HCT116 (cell line): ENCODE measurements around the gene COL23A1. TPM values are rescaled to one million over a fixed set of nuclear protein-coding genes. Genes with fewer than 3 reads are reported as not detected.

ENCODE experiments used
- ATAC-seq: fragments of 200-7000 bp; cut with Tn5 transposase; 2 replicates; pipeline ENCODE4 v1.9.1; 2020; ENCODE audit warnings: mild to moderate bottlenecking, moderate library complexity
- BruUV-seq: library from RNA; stranded (reverse); fragments of 400-500 nt; replicated peaks from 2 replicates; lab custom pipeline; 2021; lab: Mats Ljungman, UMichigan
- CTCF ChIA-PET: fragments of 300-600 bp; sonication (Branson Sonifier 250); formaldehyde crosslinking; loops from one replicate; lab custom pipeline; 2021; ENCODE audit warnings: antibody characterized with exemption; lab: Charles Lee
- POLR2A ChIA-PET: fragments of 300-600, 350-600 bp; sonication (Branson Sonifier 250); formaldehyde crosslinking; loops from one replicate; lab custom pipeline; 2021; ENCODE audit warnings: antibody characterized with exemption; lab: Charles Lee
- RAD21 ChIA-PET, 2 experiments: fragments of 300-600 bp; sonication (Branson Sonifier 250); formaldehyde crosslinking; loops; one replicate each; lab custom pipeline; 2023; ENCODE audit warnings: low total read pairs in 2 of 2; ENCODE audit not compliant: uncharacterized antibody in 2 of 2, unreplicated experiment in 2 of 2, low non-redundant PET in 1 of 2; lab: Charles Lee
- DNase-seq: peaks from one replicate; pipeline ENCODE4 v3.0.0-alpha.2; 2010; ENCODE audit warnings: low read depth, low spot score
- H2AFZ ChIP-seq: fragments of 200-600 bp; shearing (Covaris generic), sonication (generic); 2 replicates; pipeline ENCODE4 v1.6.1; 2017; ENCODE audit warnings: low read depth, mixed run types, mixed read lengths, antibody characterized with exemption, low read length; ENCODE audit not compliant: poor library complexity, severe bottlenecking
- H3K27ac ChIP-seq: 2 replicates; pipeline ENCODE4 v1.5.1; 2012; ENCODE audit warnings: low read depth, low read length
- H3K27me3 ChIP-seq: fragments of 200-600 bp; sonication (generic); 2 replicates; pipeline ENCODE4 v1.6.1; 2016; ENCODE audit warnings: mixed run types, low read length, mixed read lengths; ENCODE audit not compliant: insufficient read depth
- H3K36me3 ChIP-seq, 2 experiments: fragments of 200-500 bp in 1 of 2; fragments of 200-600 bp in 1 of 2; sonication (Bioruptor generic) in 1 of 2; sonication (generic) in 1 of 2; 2 replicates each; pipeline versions ENCODE4 v1.5.1 to v1.6.1; 2014 to 2016; ENCODE audit warnings: low read length in 2 of 2, inconsistent platforms in 1 of 2, mixed read lengths in 1 of 2, mixed run types in 1 of 2; ENCODE audit not compliant: insufficient read depth in 2 of 2, control insufficient read depth in 1 of 2
- H3K4me1 ChIP-seq, 2 experiments: fragments of 200-600 bp in 1 of 2; sonication (generic) in 1 of 2; 2 replicates each; pipeline versions ENCODE4 v1.5.1 to v1.6.1; 2012 to 2017; ENCODE audit warnings: low read length in 2 of 2, inconsistent platforms in 1 of 2, mild to moderate bottlenecking in 1 of 2, mixed read lengths in 1 of 2, mixed run types in 1 of 2, moderate library complexity in 1 of 2; ENCODE audit not compliant: insufficient read depth in 2 of 2, control insufficient read depth in 1 of 2
- H3K4me2 ChIP-seq: fragments of 200-600 bp; sonication (generic); 2 replicates; pipeline ENCODE4 v1.6.1; 2017; ENCODE audit warnings: mixed run types, low read length, mixed read lengths
- H3K4me3 ChIP-seq, 2 experiments: fragments of 200-600 bp in 1 of 2; sonication (generic) in 1 of 2; replicated peaks in 1 of 2; 2 replicates each; pipeline ENCODE4 v1.5.1; 2011 to 2016; ENCODE audit warnings: low read length in 2 of 2, control low read depth in 1 of 2, low read depth in 1 of 2, mild to moderate bottlenecking in 1 of 2, mixed read lengths in 1 of 2, mixed run types in 1 of 2
- H3K79me2 ChIP-seq: fragments of 200-600 bp; sonication (generic); 2 replicates; pipeline ENCODE4 v1.6.1; 2017; ENCODE audit warnings: mild to moderate bottlenecking, mixed run types, low read length, moderate library complexity, mixed read lengths; ENCODE audit not compliant: insufficient read depth
- H3K9ac ChIP-seq: fragments of 200-600 bp; sonication (generic); 2 replicates; pipeline ENCODE4 v1.6.1; 2016; ENCODE audit warnings: low read length, mixed read lengths
- H3K9me2 ChIP-seq: fragments of 200-600 bp; sonication (generic), shearing (Covaris generic); 2 replicates; pipeline ENCODE4 v1.6.1; 2017; ENCODE audit warnings: mixed run types, mild to moderate bottlenecking, moderate library complexity; ENCODE audit not compliant: insufficient read depth
- H3K9me3 ChIP-seq, 2 experiments: fragments of 200-500 bp in 1 of 2; fragments of 200-600 bp in 1 of 2; sonication (Bioruptor generic) in 1 of 2; sonication (generic) in 1 of 2; 2 replicates each; pipeline ENCODE4 v1.6.1; 2014 to 2017; ENCODE audit warnings: low read length in 2 of 2, mixed read lengths in 2 of 2, inconsistent platforms in 1 of 2, low read depth in 1 of 2, mild to moderate bottlenecking in 1 of 2, mixed run types in 1 of 2, moderate library complexity in 1 of 2; ENCODE audit not compliant: control insufficient read depth in 1 of 2, insufficient read depth in 1 of 2
- H4K20me1 ChIP-seq: fragments of 200-600 bp; sonication (generic), shearing (Covaris generic); 2 replicates; pipeline ENCODE4 v1.6.1; 2017; ENCODE audit warnings: mixed run types, mild to moderate bottlenecking, moderate library complexity; ENCODE audit not compliant: insufficient read depth
- CBX3 ChIP-seq: IDR thresholded peaks from 2 replicates; pipeline ENCODE4 v1.6.1; 2012; ENCODE audit warnings: low read depth
- EGR1 ChIP-seq: IDR thresholded peaks from 2 replicates; pipeline ENCODE4 v1.6.1; 2012; ENCODE audit warnings: low read depth
- EZH2phosphoT487 ChIP-seq: fragments of 200-600 bp; IDR thresholded peaks from 2 replicates; pipeline ENCODE4 v1.6.1; 2018; ENCODE audit warnings: antibody characterized with exemption, borderline replicate concordance
- POLR2A ChIP-seq: IDR thresholded peaks from 2 replicates; pipeline ENCODE4 v1.7.0; 2011; ENCODE audit warnings: borderline replicate concordance; ENCODE audit not compliant: insufficient read depth, insufficient read length; ENCODE audit errors: extremely low read depth
- SIN3A ChIP-seq: IDR thresholded peaks from 2 replicates; pipeline ENCODE4 v1.6.1; 2012; ENCODE audit warnings: low read depth
- SP1 ChIP-seq: IDR thresholded peaks from 2 replicates; pipeline ENCODE4 v1.6.1; 2012; ENCODE audit warnings: low read depth
- intact Hi-C: fragments of 100-400 bp; cut with micrococcal nuclease; formaldehyde crosslinking; loops from 2 replicates; pipeline ENCODE4 v1.10.0; 2022
- total RNA-seq: library from RNA; stranded (reverse); gene quantifications from one replicate; pipeline ENCODE4 v1.2.1, GENCODE V29; 2021; ENCODE audit not compliant: unreplicated experiment
- TF ChIP-seq, protein P1 (sequence below): IDR thresholded peaks from 2 replicates; pipeline ENCODE4 v1.6.1; 2011; ENCODE audit warnings: mild to moderate bottlenecking, low read length, moderate library complexity; ENCODE audit not compliant: insufficient replicate concordance; ENCODE audit errors: extremely low read depth

COL23A1 gene
- total RNA-seq, 1 experiment from 2014 or later, result not detected

DNA sequence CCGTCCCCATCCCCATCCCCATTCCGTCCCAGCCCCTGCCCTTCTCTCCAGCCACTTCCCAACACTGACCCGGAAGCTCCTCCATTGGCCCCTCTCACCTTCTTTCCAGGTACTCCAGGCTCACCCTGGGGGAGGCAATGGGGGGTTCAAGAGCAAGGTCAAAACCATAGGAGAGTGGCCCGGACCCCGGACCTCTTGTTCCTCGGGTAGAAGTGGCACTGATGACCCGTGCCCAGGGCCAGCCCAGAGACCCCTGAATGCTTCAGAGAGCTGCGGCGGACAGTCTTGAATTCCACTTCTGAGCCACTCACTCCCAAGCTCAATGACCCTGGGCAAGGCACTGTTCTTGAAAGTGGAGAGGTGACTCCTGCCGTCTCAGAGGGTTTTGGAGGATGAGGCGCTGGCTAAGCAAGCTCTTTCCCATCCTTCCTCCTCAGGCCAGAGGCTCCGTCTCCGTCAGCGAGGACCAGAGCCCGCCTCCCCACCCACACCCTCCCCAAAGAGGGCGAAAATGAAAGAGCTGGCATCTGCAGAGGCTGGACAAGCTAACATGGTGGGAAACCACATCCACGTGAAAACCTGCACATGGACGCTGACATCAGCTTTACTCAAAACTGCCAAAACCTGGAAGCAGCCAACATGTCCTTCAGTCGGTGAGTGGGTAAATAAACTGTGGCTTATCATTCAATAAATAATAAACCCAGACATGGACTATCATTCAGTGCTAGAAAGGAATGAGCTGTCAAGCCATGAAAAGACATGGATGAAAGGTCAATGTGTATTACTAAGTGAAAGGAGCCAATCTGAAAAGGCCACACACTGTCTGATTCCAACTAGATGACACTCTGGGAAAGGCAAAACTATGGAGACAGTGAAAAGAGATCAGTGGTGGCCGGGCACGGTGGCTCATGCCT is 330.3 kb downstream of the COL23A1 start:
- no peak overlapping the region for H3K9ac ChIP-seq
- RAD21 ChIA-PET, result no interaction called here
- CTCF ChIA-PET, result no interaction called here
- H3K9me2 ChIP-seq, result no peaks in the 10 kb centered on the region
- no peaks in the 10 kb centered on the region for H3K36me3 ChIP-seq
- no peaks in the 10 kb centered on the region for H3K79me2 ChIP-seq
- no TSS peak for BruUV-seq
- no peaks in the 10 kb centered on the region for H3K9me3 ChIP-seq
- H2AFZ ChIP-seq, result no peak overlapping the region
- no peak overlapping the region for H3K4me2 ChIP-seq
- no peak for DNase-seq
- intact Hi-C loops, result no loop called here
- H3K27me3 ChIP-seq, result no peaks in the 10 kb centered on the region
- POLR2A ChIA-PET, result no interaction called here
- H4K20me1 ChIP-seq, result no peaks in the 10 kb centered on the region
- no peaks in the 10 kb centered on the region for H3K4me1 ChIP-seq
- TF ChIP-seq EGR1, result no peak
- TF ChIP-seq, protein P1, sequence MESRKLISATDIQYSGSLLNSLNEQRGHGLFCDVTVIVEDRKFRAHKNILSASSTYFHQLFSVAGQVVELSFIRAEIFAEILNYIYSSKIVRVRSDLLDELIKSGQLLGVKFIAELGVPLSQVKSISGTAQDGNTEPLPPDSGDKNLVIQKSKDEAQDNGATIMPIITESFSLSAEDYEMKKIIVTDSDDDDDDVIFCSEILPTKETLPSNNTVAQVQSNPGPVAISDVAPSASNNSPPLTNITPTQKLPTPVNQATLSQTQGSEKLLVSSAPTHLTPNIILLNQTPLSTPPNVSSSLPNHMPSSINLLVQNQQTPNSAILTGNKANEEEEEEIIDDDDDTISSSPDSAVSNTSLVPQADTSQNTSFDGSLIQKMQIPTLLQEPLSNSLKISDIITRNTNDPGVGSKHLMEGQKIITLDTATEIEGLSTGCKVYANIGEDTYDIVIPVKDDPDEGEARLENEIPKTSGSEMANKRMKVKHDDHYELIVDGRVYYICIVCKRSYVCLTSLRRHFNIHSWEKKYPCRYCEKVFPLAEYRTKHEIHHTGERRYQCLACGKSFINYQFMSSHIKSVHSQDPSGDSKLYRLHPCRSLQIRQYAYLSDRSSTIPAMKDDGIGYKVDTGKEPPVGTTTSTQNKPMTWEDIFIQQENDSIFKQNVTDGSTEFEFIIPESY, result no peak
- H3K4me3 ChIP-seq, result no peak overlapping the region
- no peak for ATAC-seq
- H3K27ac ChIP-seq, result no peak overlapping the region

DNA sequence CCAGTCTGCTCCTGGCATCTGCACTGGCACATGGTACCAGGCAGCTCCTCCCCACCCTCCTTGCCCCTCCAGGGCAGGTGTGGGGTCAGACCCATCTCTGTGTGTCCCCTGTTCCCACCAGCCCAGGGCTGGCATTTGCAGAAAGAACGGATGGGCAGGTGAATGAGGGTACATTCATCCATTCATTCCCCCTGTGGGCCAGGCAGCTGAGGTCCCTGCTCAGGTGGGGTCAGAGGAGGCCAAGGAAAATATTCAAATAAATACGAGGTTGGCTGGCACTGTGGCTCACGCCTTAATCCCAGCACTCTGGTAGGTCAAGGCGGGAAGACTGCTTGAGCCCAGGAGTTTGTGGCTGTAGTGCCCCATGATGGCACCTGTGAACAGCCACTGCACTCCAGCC is 332.5 kb downstream of the COL23A1 start:
- intact Hi-C loops, result no loop called here
- Histone ChIP-seq H2AFZ (no peak overlapping the region), H3K36me3 (no peaks in the 10 kb centered on the region), H3K9me3 (no peaks in the 10 kb centered on the region), H3K4me1 (no peaks in the 10 kb centered on the region), H3K9me2 (no peaks in the 10 kb centered on the region), H4K20me1 (no peaks in the 10 kb centered on the region), H3K4me3 (no peak overlapping the region), H3K4me2 (no peak overlapping the region), H3K79me2 (no peaks in the 10 kb centered on the region), H3K27me3 (no peaks in the 10 kb centered on the region), H3K9ac (no peak overlapping the region), H3K27ac (no peak overlapping the region)
- ATAC-seq (no peak), DNase-seq (no peak)
- TF ChIP-seq CBX3, result no peak
- TF ChIP-seq SIN3A, result no peak
- no peak for TF ChIP-seq POLR2A
- TF ChIP-seq SP1, result no peak
- TF ChIP-seq EZH2phosphoT487, result no peak
- ChIA-PET CTCF (no interaction called here), RAD21 (no interaction called here), POLR2A (no interaction called here)
- BruUV-seq, result no TSS peak
